H9 (cell line): Measurements from ENCODE around the gene SLC25A19. TPM values are rescaled to one million over a fixed set of nuclear protein-coding genes. Genes with fewer than 3 reads are reported as not detected.

Source experiments
- DNase-seq: peaks from one replicate; pipeline ENCODE4 v3.0.0-alpha.2; 2017
- H2AFZ ChIP-seq: one replicate; pipeline ENCODE4 v1.6.1; 2013; ENCODE audit warnings: mild to moderate bottlenecking, low read length, control low read depth, moderate library complexity
- H2AK5ac ChIP-seq: 2 replicates; pipeline ENCODE4 v1.6.1; 2013; ENCODE audit warnings: low read length, control low read depth, mixed read lengths; ENCODE audit not compliant: insufficient read length
- H2BK120ac ChIP-seq: one replicate; pipeline ENCODE4 v1.6.1; 2013; ENCODE audit warnings: low read depth, mild to moderate bottlenecking, low read length, control low read depth, inconsistent platforms; ENCODE audit not compliant: poor library complexity, severe bottlenecking
- H2BK12ac ChIP-seq: 2 replicates; pipeline ENCODE4 v1.6.1; 2013; ENCODE audit warnings: low read length, control low read depth, mixed read lengths, low read depth; ENCODE audit not compliant: insufficient read length
- H2BK15ac ChIP-seq: 2 replicates; pipeline ENCODE4 v1.6.1; 2013; ENCODE audit warnings: low read depth, low read length, control low read depth
- H2BK20ac ChIP-seq: one replicate; pipeline ENCODE4 v1.6.1; 2013; ENCODE audit warnings: low read depth, mild to moderate bottlenecking, low read length, control low read depth, inconsistent platforms; ENCODE audit not compliant: poor library complexity, severe bottlenecking
- H2BK5ac ChIP-seq: 2 replicates; pipeline ENCODE4 v1.6.1; 2013; ENCODE audit warnings: low read length, control low read depth, mixed read lengths; ENCODE audit not compliant: insufficient read length
- H3K14ac ChIP-seq: 2 replicates; pipeline ENCODE4 v1.6.1; 2013; ENCODE audit warnings: low read length, control low read depth; ENCODE audit not compliant: insufficient read depth
- H3K18ac ChIP-seq: 2 replicates; pipeline ENCODE4 v1.6.1; 2013; ENCODE audit warnings: low read depth, mild to moderate bottlenecking, mixed read lengths, low read length, control low read depth; ENCODE audit not compliant: insufficient read length
- H3K23ac ChIP-seq: 2 replicates; pipeline ENCODE4 v1.6.1; 2013; ENCODE audit warnings: low read length, control low read depth, mixed read lengths, low read depth; ENCODE audit not compliant: insufficient read length
- H3K23me2 ChIP-seq: 2 replicates; pipeline ENCODE4 v1.6.1; 2013; ENCODE audit warnings: low read depth, mild to moderate bottlenecking, mixed read lengths, low read length, control low read depth; ENCODE audit not compliant: insufficient read length, poor library complexity, severe bottlenecking
- H3K27ac ChIP-seq: 2 replicates; pipeline ENCODE4 v1.5.1; 2013; ENCODE audit warnings: low read length, control low read depth, mixed read lengths, low read depth; ENCODE audit not compliant: insufficient read length
- H3K27me3 ChIP-seq: 2 replicates; pipeline ENCODE4 v1.6.1; 2013; ENCODE audit warnings: low read length, control low read depth, inconsistent platforms; ENCODE audit not compliant: insufficient read depth
- H3K4ac ChIP-seq: 2 replicates; pipeline ENCODE4 v1.6.1; 2013; ENCODE audit warnings: low read depth, mild to moderate bottlenecking, control low read depth, inconsistent platforms, low read length, moderate library complexity
- H3K4me1 ChIP-seq: 2 replicates; pipeline ENCODE4 v1.6.1; 2013; ENCODE audit warnings: low read length, control low read depth, inconsistent platforms; ENCODE audit not compliant: insufficient read depth
- H3K4me2 ChIP-seq: 2 replicates; pipeline ENCODE4 v1.6.1; 2013; ENCODE audit warnings: low read length, control low read depth, mixed read lengths; ENCODE audit not compliant: insufficient read length, insufficient read depth
- H3K56ac ChIP-seq: 2 replicates; pipeline ENCODE4 v1.6.1; 2013; ENCODE audit warnings: low read depth, mild to moderate bottlenecking, mixed read lengths, low read length, control low read depth; ENCODE audit not compliant: insufficient read length
- H3K79me1 ChIP-seq: 2 replicates; pipeline ENCODE4 v1.6.1; 2013; ENCODE audit warnings: low read depth, mild to moderate bottlenecking, moderate library complexity, low read length, control low read depth, inconsistent platforms; ENCODE audit not compliant: insufficient read depth, poor library complexity, severe bottlenecking
- H3K79me2 ChIP-seq: 2 replicates; pipeline ENCODE4 v1.6.1; 2013; ENCODE audit warnings: low read length, control low read depth, inconsistent platforms; ENCODE audit not compliant: insufficient read depth
- H3K9ac ChIP-seq: 2 replicates; pipeline ENCODE4 v1.6.1; 2013; ENCODE audit warnings: low read length, control low read depth, mixed read lengths; ENCODE audit not compliant: insufficient read length; ENCODE audit errors: extremely low read depth
- H3K9me3 ChIP-seq: one replicate; pipeline ENCODE4 v1.6.1; 2013; ENCODE audit warnings: low read depth, low read length, inconsistent platforms; ENCODE audit not compliant: control insufficient read depth
- H3T11ph ChIP-seq: one replicate; pipeline ENCODE4 v1.6.1; 2013; ENCODE audit warnings: mild to moderate bottlenecking, low read length, control low read depth, inconsistent platforms
- H4K20me1 ChIP-seq: one replicate; pipeline ENCODE4 v1.6.1; 2013; ENCODE audit not compliant: control insufficient read depth, insufficient read length, insufficient read depth
- H4K5ac ChIP-seq: 2 replicates; pipeline ENCODE4 v1.6.1; 2013; ENCODE audit warnings: low read depth, mild to moderate bottlenecking, mixed read lengths, low read length, control low read depth; ENCODE audit not compliant: insufficient read length
- H4K8ac ChIP-seq: replicated peaks from 2 replicates; pipeline ENCODE4 v1.6.1; 2013; ENCODE audit warnings: low read length, control low read depth, mixed read lengths, low read depth; ENCODE audit not compliant: insufficient read length
- H4K91ac ChIP-seq: 2 replicates; pipeline ENCODE4 v1.6.1; 2013; ENCODE audit warnings: low read depth, mild to moderate bottlenecking, moderate library complexity, mixed read lengths, low read length, control low read depth; ENCODE audit not compliant: insufficient read length
- H3K27ac Mint-ChIP-seq, 3 experiments: 2 replicates in 2 of 3; 3 replicates in 1 of 3; pipeline ENCODE4 v1.8.0; 2020 to 2021; ENCODE audit warnings: mixed read lengths in 3 of 3, mild to moderate bottlenecking in 1 of 3, moderate library complexity in 1 of 3
- H3K27me3 Mint-ChIP-seq: 2 replicates; pipeline ENCODE4 v1.8.0; 2021; ENCODE audit warnings: low read depth, mild to moderate bottlenecking, moderate library complexity, mixed read lengths
- H3K36me3 Mint-ChIP-seq, 3 experiments: 2 replicates in 2 of 3; 3 replicates in 1 of 3; pipeline ENCODE4 v1.8.0; 2020 to 2021; ENCODE audit warnings: low read depth in 3 of 3, mixed read lengths in 3 of 3; ENCODE audit not compliant: insufficient read depth in 1 of 3
- H3K4me1 Mint-ChIP-seq, 2 experiments: 2 replicates each; pipeline ENCODE4 v1.8.0; 2020; ENCODE audit warnings: mixed read lengths in 2 of 2
- H3K4me3 Mint-ChIP-seq, 2 experiments: 2 replicates in 1 of 2; 3 replicates in 1 of 2; pipeline ENCODE4 v1.8.0; 2020 to 2021; ENCODE audit warnings: mild to moderate bottlenecking in 2 of 2, mixed read lengths in 2 of 2, moderate library complexity in 1 of 2
- H3K9me3 Mint-ChIP-seq, 2 experiments: 2 replicates in 1 of 2; 3 replicates in 1 of 2; pipeline ENCODE4 v1.8.0; 2020; ENCODE audit warnings: mild to moderate bottlenecking in 2 of 2, mixed read lengths in 2 of 2, moderate library complexity in 1 of 2
- CTCF ChIP-seq: fragments of 200-600 bp; sonication (generic); conservative IDR thresholded peaks from 3 replicates; pipeline ENCODE4 v1.8.0; 2021; ENCODE audit warnings: antibody characterized with exemption, mild to moderate bottlenecking
- WGBS: extraction: QIAGEN DNeasy Blood & Tissue Kit; methylation state at CpG from one replicate; pipeline ENCODE4 v1.1.7; 2013; ENCODE audit warnings: missing lambda C conversion rate, low lambda C conversion rate, mixed read lengths; ENCODE audit not compliant: insufficient read length; ENCODE audit errors: extremely low coverage; 5-methylcytosine and 5-hydroxymethylcytosine counted together
- total RNA-seq: library from RNA; stranded (reverse); gene quantifications from 2 replicates; pipeline ENCODE4 v1.2.1, GENCODE V29; 2021

SLC25A19 gene
- total RNA-seq, 1 experiment from 2014 or later = 24.2 TPM

GRCh38 chr17:75287221-75287620 lies 2.0 kb downstream of the SLC25A19 start:
- Mint-ChIP-seq H3K27me3 (no peaks in the 10 kb centered on the region; the same call in 1 of the 2 replicates), H3K4me3 (peak overlapping the region in 1 of 2 experiments; percentile 32; a peak in 1 of 5 replicates), H3K36me3 (peaks cover 10 to 31% (median 15%) of the 10 kb centered on the region in 3 experiments; a peak in 6 of 7 replicates), H3K4me1 (peaks cover 8 to 10% of the 10 kb centered on the region in 2 experiments), H3K27ac (no peak overlapping the region), H3K9me3 (no peaks in the 10 kb centered on the region; a peak in 1 of 5 replicates)
- H4K91ac ChIP-seq = no peak overlapping the region
- H2BK12ac ChIP-seq = no peak overlapping the region
- no peak overlapping the region for H3K56ac ChIP-seq
- no peak overlapping the region for H4K8ac ChIP-seq
- no peak for TF ChIP-seq CTCF
- H3K14ac ChIP-seq = no peak overlapping the region
- H3K4ac ChIP-seq = no peak overlapping the region
- no peaks in the 10 kb centered on the region for H3K4me1 ChIP-seq
- no peak overlapping the region for H4K5ac ChIP-seq
- no peak overlapping the region for H3K27ac ChIP-seq
- no peak overlapping the region for H2BK5ac ChIP-seq
- H2BK20ac ChIP-seq = no peak overlapping the region
- WGBS = no CpG with 5 or more reads among the region's 9 CpGs
- H2BK15ac ChIP-seq = no peak overlapping the region
- DNase-seq = no peak
- no peak overlapping the region for H3K4me2 ChIP-seq
- no peaks in the 10 kb centered on the region for H3K9me3 ChIP-seq
- no peaks in the 10 kb centered on the region for H3K27me3 ChIP-seq
- H3T11ph ChIP-seq = no peak overlapping the region
- H3K18ac ChIP-seq = no peak overlapping the region
- no peak overlapping the region for H2AFZ ChIP-seq
- no peaks in the 10 kb centered on the region for H3K79me1 ChIP-seq
- H3K23ac ChIP-seq = no peak overlapping the region
- no peaks in the 10 kb centered on the region for H3K79me2 ChIP-seq
- H3K23me2 ChIP-seq = peaks cover 9% of the 10 kb centered on the region
- H3K9ac ChIP-seq = no peak overlapping the region
- H2AK5ac ChIP-seq = no peak overlapping the region
- no peak overlapping the region for H2BK120ac ChIP-seq
- no peaks in the 10 kb centered on the region for H4K20me1 ChIP-seq
